Pancreas (tissue), 10 donors: Measurements from ENCODE around the gene UBAC2. TPM values are rescaled to one million over a fixed set of nuclear protein-coding genes. Genes with fewer than 3 reads are reported as not detected.
"Not testable (repeated sequence)": the region's sequence is repeated elsewhere in the genome, so short reads cannot be mapped to it uniquely, and the experiment has no call there.

Experiments
- ATAC-seq, 4 donors: fragments of 200-7000 bp; cut with Tn5 transposase; one replicate each; pipeline versions ENCODE4 v1.8.0 to v1.9.1; 2020; ENCODE audit warnings: mild to moderate bottlenecking in 4 of 4, moderate library complexity in 4 of 4
- DNase-seq, 6 donors: peaks; one replicate each; pipeline ENCODE4 v3.0.0-alpha.2; 2020
- FAIRE-seq: peaks from 2 replicates; lab custom pipeline; 2012; peaks lifted over from hg19 to GRCh38; lab: Jason Lieb, UNC
- H3K27ac ChIP-seq, 4 donors: fragments of 200-600 bp; sonication (generic); 1 replicate in 3 of 4; 2 replicates in 1 of 4; pipeline versions ENCODE4 v1.5.0 to v1.8.0; 2020
- H3K27me3 ChIP-seq, 4 donors: fragments of 200-600 bp; one replicate each; pipeline ENCODE4 v1.8.0; 2021
- H3K36me3 ChIP-seq, 3 donors: fragments of 200-600 bp; sonication (generic) in 1 of 3; one replicate each; pipeline versions ENCODE4 v1.5.0 to v1.8.0; 2020 to 2021
- H3K4me1 ChIP-seq, 3 donors: fragments of 200-600 bp; one replicate each; pipeline ENCODE4 v1.8.0; 2021
- H3K4me3 ChIP-seq, 4 donors: fragments of 200-600 bp; sonication (generic) in 2 of 4; one replicate each; pipeline versions ENCODE4 v1.5.0 to v1.8.0; 2020 to 2021
- H3K9me3 ChIP-seq, 4 donors: fragments of 200-600 bp; one replicate each; pipeline ENCODE4 v1.8.0; 2021
- CTCF ChIP-seq, 4 donors: fragments of 200-600 bp; sonication (generic) in 3 of 4; IDR thresholded peaks; one replicate each; pipeline versions ENCODE4 v1.5.0 to v1.8.0; 2021; ENCODE audit warnings: antibody characterized with exemption in 4 of 4
- WGBS, 2 donors: extraction: QIAGEN DNeasy Blood & Tissue Kit; methylation state at CpG; one replicate each; pipeline ENCODE4 v1.1.7; 2013; 5-methylcytosine and 5-hydroxymethylcytosine counted together
- intact Hi-C, 3 donors: fragments of 100-400 bp; cut with DNase I; formaldehyde crosslinking; loops; one replicate each; pipeline versions ENCODE4 v1.11.1 to v1.14.2; 2022
- polyA plus RNA-seq, 2 donors: library from polyadenylated mRNA; stranded (reverse); fragments of 200-250 nt; gene quantifications; one replicate each; pipeline ENCODE4 v1.2.3, GENCODE V29; 2013
- total RNA-seq, 6 donors: library from RNA; stranded (reverse); fragmentation: NEBNext Ultra II Directional in 4 of 6; extraction: Animal tissue kit (Norgen Biotek cat#: 25700) in 4 of 6; gene quantifications; one replicate each; pipeline versions ENCODE4 v1.2.1 to v1.2.4, GENCODE V29; 2021 to 2023
- donor health status: healthy with polysubstance abuse.
- donor health status: DM: no; HTN: no; CAD: no; lungs with moderate emphysema.
- donor health status: DM: no; HTN: no; CAD: no.
- donor health status: control.
- donor health status: control.
- donor health status: Bipolar disorder and iron deficiency.
- donor health status: DM: yes; HTN: yes; CAD: no.
- donor health status: DM: no; HTN: no; CAD: no.
- donor health status: DM: no; HTN: no; CAD: no.
- donor health status: DM: yes; HTN: yes; CAD: no.

Gene UBAC2
- total and polyA plus RNA-seq, 8 donors, result 17.5 to 29.5 (median 26.9) TPM

GRCh38 chr13:99404005-99404755 is 203.5 kb downstream of the UBAC2 start:
- no peak for ATAC-seq
- no peak for TF ChIP-seq CTCF (IDR thresholded peaks at IDR 0.05)
- no peaks in the 10 kb centered on the region for H3K36me3 ChIP-seq
- no peak for FAIRE-seq
- 59 to 60% methylated on average over 24 of the region's 24 CpGs for WGBS, 2 donors
- no peaks in the 10 kb centered on the region for H3K9me3 ChIP-seq
- no peak overlapping the region for H3K4me3 ChIP-seq
- H3K27ac ChIP-seq, result no peak overlapping the region
- no peaks in the 10 kb centered on the region for H3K4me1 ChIP-seq
- H3K27me3 ChIP-seq, result no peaks in the 10 kb centered on the region
- intact Hi-C loops, result no loop called here
- DNase-seq, result peak in 1 of 6 donors; percentile 21

GRCh38 chr13:99405966-99406365 is 205.3 kb downstream of the UBAC2 start:
- WGBS, 2 donors, result 79 to 89% methylated on average over 15 of the region's 15 CpGs
- Histone ChIP-seq H3K36me3 (no peaks in the 10 kb centered on the region), H3K9me3 (no peaks in the 10 kb centered on the region), H3K27me3 (no peaks in the 10 kb centered on the region), H3K4me3 (no peak overlapping the region), H3K4me1 (no peaks in the 10 kb centered on the region), H3K27ac (no peak overlapping the region)
- FAIRE-seq (no peak), DNase-seq (peak in 1 of 6 donors; percentile 21), ATAC-seq (no peak)
- intact Hi-C loops, result no loop called here
- no peak for TF ChIP-seq CTCF (IDR thresholded peaks at IDR 0.05)

GRCh38 chr13:99406799-99407201 is 206.1 kb downstream of the UBAC2 start:
- no peaks in the 10 kb centered on the region for H3K36me3 ChIP-seq
- ATAC-seq (peak in 2 of 4 donors; percentile 49 to 61), DNase-seq (peak in 1 of 6 donors; percentile 18), FAIRE-seq (no peak)
- no peak overlapping the region for H3K4me3 ChIP-seq
- 47 to 57% methylated on average over 6 of the region's 6 CpGs for WGBS, 2 donors
- H3K4me1 ChIP-seq, result no peaks in the 10 kb centered on the region
- TF ChIP-seq CTCF (IDR thresholded peaks at IDR 0.05), result no peak
- intact Hi-C loops, result no loop called here
- H3K9me3 ChIP-seq, result no peaks in the 10 kb centered on the region
- no peak overlapping the region for H3K27ac ChIP-seq
- no peaks in the 10 kb centered on the region for H3K27me3 ChIP-seq

GRCh38 chr13:99407906-99408702 is 207.4 kb downstream of the UBAC2 start:
- Histone ChIP-seq H3K4me1 (no peaks in the 10 kb centered on the region), H3K36me3 (no peaks in the 10 kb centered on the region), H3K9me3 (no peaks in the 10 kb centered on the region), H3K27ac (no peak overlapping the region), H3K4me3 (no peak overlapping the region), H3K27me3 (no peaks in the 10 kb centered on the region)
- no peak for ATAC-seq
- peak in 1 of 6 donors; percentile 48 for DNase-seq
- TF ChIP-seq CTCF (IDR thresholded peaks at IDR 0.05), result no peak
- intact Hi-C loops, result no loop called here
- 78 to 92% methylated on average over 24 to 31 of the region's 33 CpGs for WGBS, 2 donors
- no peak for FAIRE-seq

GRCh38 chr13:99408703-99409000 is 208.0 kb downstream of the UBAC2 start:
- H3K4me3 ChIP-seq, result no peak overlapping the region
- no peaks in the 10 kb centered on the region for H3K9me3 ChIP-seq
- FAIRE-seq, result no peak
- no peak for ATAC-seq
- no peak overlapping the region for H3K27ac ChIP-seq
- H3K4me1 ChIP-seq, result no peaks in the 10 kb centered on the region
- intact Hi-C loops, result no loop called here
- TF ChIP-seq CTCF (IDR thresholded peaks at IDR 0.05), result no peak
- no peaks in the 10 kb centered on the region for H3K27me3 ChIP-seq
- no peaks in the 10 kb centered on the region for H3K36me3 ChIP-seq
- WGBS, 2 donors, result 90 to 93% methylated on average over 10 of the region's 10 CpGs
- no peak for DNase-seq

- H3K9me3 ChIP-seq, intact Hi-C loops, H3K36me3 ChIP-seq, H3K27ac ChIP-seq, H3K4me3 ChIP-seq, FAIRE-seq, H3K27me3 ChIP-seq, ATAC-seq, H3K4me1 ChIP-seq: not testable (repeated sequence)
- DNase-seq, result peak in 1 of 6 donors; percentile 8
- 73 to 85% methylated on average over 9 to 11 of the region's 11 CpGs for WGBS, 2 donors
These were observed 208.9 kb downstream of the UBAC2 start for GRCh38 chr13:99409461-99410083.
